Lung microvascular endothelial cell (primary cell): ENCODE results near the gene PRSS1. TPM values are rescaled to one million over a fixed set of nuclear protein-coding genes. Genes with fewer than 3 reads are reported as not detected.
"Not testable (repeated sequence)": the region's sequence is repeated elsewhere in the genome, so short reads cannot be mapped to it uniquely, and the experiment has no call there.

ENCODE experiments used
- DNase-seq, 2 donors: peaks; one replicate each; pipeline versions ENCODE4 v3.0.0 to v3.0.0-alpha.2; 2010; ENCODE audit warnings: low read depth in 2 of 2
- total RNA-seq: library from RNA; depleted of rRNA; stranded (reverse); fragments of >200 nt; gene quantifications from 2 replicates; pipeline ENCODE4 v1.2.1, GENCODE V29; 2014

Gene PRSS1
- total RNA-seq, 1 donor from 2014 or later, result not detected

GRCh38 chr7:142773230-142773629 lies 24.0 kb downstream of the PRSS1 start:
- DNase-seq, result no peak

- DNase-seq, result no peak
Measured at GRCh38 chr7:142773937-142774744, 24.9 kb downstream of the PRSS1 start.

DNA sequence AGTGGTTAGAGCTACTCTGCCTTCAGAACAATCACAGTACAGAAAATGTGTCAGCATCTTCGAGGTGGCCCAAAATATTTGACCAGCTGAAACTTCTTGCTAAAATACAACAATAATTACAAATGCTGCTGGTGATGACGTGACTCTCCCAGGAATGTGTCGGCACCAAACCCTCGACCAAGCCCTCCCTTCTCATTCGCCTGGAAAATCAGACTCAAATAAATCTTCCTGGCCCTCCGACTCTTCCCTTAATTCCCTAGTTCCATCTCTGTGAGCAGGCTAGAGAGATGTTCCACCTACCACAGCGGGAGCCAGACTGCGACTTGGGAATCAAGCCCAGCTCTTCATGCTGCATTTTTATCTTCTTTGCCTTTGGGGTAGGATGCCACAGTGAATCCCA lies 25.6 kb downstream of the PRSS1 start:
- DNase-seq, result no peak

- not testable (repeated sequence) for DNase-seq
Measured at GRCh38 chr7:142775351-142776115, 26.3 kb downstream of the PRSS1 start.

GRCh38 chr7:142776206-142776844 lies 27.1 kb downstream of the PRSS1 start:
- DNase-seq, result peak; percentile 30 to 89

DNA sequence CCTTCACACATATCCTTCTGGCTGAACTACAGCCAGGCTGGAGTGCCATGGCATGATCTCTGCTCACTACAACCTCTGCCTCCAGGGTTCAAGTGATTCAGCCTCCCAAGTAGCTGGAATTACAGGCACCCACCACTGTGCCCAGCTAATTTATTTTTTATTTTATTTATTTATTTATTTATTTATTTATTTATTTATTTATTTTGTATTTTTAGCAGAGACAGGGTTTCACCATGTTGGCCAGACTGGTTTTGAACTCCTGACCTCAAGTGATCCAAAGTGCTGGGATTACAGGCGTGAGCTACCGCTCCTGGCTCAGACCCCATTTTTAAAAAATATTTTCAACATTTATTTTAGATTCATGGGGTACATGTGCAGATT lies 27.6 kb downstream of the PRSS1 start:
- DNase-seq, result not testable (repeated sequence)

GRCh38 chr7:142777318-142777717 lies 28.0 kb downstream of the PRSS1 start:
- no peak for DNase-seq

GRCh38 chr7:142782922-142783900 lies 33.9 kb downstream of the PRSS1 start:
- DNase-seq, result peak; percentile 93 to 95

DNA sequence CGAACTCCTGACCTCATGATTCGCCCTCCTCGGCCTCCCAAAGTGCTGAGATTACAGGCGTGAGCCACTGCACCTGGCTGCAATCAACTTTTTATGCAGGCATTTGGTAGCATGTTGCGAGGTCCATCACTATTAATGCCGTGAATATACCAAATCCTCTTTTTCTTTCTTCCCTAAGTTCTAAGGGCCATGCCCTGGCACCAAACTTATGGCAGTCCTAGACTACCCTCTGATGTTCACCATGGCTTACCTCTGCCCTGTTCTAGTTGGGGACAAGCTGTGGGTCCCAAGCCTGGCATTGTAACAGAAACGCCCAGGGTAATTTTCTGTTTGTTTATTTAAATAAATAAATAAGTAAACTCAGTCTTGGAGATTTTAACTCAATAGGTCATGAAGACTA lies 34.8 kb downstream of the PRSS1 start:
- no peak for DNase-seq

DNA sequence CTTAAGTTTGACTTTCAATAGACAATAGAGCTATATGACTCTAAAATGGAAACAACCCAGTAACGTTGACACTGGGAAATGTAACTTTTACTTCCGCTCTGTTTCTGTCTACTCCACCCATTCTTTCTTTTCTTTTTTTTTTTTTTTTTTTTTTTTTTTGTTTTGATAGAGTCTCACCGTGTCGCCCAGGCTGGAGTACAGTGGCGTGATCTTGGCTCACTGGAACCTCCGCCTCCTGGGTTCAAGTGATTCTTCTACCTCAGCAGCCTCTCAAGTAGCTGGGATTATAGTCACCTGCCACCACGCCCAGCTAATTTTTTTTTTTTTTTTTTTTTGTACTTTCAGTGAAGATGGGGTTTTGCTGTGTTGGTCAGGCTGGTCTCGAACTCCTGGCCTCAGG lies 35.4 kb downstream of the PRSS1 start:
- DNase-seq, result no peak

DNA sequence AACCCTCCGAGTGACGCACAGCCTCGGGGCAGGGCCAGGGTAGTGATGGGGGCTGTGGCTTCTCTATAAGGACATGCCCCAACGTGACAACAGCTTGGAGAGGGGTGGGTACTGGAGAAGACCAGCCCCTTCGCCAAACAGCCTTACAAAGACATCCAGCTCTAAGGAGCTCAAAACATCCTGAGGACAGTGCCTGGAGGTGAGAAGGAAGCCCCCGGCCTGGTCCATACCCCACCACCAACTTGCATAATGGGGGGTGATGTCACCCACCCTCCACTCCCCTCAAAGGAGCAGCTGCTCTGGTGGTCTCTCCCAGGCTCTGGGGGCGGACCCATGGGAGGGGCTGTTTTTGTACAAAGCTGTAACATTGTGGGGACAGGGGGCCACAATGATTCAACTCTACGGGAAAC lies 36.6 kb downstream of the PRSS1 start:
- no peak for DNase-seq

GRCh38 chr7:142787034-142787768 lies 37.9 kb downstream of the PRSS1 start:
- no peak for DNase-seq

GRCh38 chr7:142787783-142788182 lies 38.5 kb downstream of the PRSS1 start:
- DNase-seq, result no peak

DNA sequence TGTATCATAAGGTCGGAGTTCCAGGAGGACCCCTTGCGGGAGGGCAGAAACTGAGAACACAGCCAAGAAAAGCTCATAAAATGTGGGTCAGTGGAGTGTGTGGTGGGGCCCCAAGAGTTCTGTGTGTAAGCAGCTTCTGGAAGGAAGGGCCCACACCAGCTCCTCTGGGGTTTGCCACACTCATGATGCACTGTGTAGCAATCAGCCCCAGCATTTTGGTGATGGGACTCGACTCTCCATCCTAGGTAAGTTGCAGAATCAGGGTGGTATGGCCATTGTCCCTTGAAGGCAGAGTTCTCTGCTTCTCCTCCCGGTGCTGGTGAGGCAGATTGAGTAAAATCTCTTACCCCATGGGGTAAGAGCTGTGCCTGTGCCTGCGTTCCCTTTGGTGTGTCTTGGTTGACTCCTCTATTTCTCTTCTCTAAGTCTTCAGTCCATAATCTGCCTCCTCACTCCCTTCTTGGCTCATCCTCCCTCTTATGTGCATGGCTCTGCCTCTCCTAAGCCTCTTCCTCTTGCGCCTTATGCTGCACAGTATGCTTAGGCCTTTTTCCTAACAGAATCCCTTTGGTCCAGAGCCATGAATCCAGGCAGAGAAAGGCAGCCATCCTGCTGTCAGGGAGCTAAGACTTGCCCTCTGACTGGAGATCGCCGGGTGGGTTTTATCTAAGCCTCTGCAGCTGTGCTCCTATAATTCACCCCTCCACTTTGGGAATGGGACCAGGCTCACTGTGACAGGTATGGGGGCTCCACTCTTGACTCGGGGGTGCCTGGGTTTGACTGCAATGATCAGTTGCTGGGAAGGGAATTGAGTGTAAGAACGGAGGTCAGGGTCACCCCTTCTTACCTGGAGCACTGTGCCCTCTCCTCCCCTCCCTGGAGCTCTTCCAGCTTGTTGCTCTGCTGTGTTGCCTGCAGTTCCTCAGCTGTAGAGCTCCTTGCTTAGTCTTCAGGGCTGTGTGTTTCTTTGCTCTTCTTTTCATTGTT lies 39.3 kb downstream of the PRSS1 start:
- no peak for DNase-seq

- DNase-seq, result no peak
Measured at GRCh38 chr7:142789441-142789840, 40.2 kb downstream of the PRSS1 start.

- no peak for DNase-seq
Measured at GRCh38 chr7:142790056-142790455, 40.8 kb downstream of the PRSS1 start.

- no peak for DNase-seq
Measured at GRCh38 chr7:142790555-142790954, 41.3 kb downstream of the PRSS1 start.

GRCh38 chr7:142791502-142791901 lies 42.2 kb downstream of the PRSS1 start:
- DNase-seq, result no peak

DNA sequence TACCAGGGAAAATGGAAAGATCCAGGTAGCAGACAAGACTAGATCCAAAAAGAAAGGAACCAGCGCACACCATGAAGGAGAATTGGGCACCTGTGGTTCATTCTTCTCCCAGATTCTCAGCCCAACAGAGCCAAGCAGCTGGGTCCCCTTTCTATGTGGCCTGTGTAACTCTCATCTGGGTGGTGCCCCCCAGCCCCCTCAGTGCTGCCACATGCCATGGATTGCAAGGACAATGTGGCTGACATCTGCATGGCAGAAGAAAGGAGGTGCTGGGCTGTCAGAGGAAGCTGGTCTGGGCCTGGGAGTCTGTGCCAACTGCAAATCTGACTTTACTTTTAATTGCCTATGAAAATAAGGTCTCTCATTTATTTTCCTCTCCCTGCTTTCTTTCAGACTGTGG lies 42.9 kb downstream of the PRSS1 start:
- no peak for DNase-seq
